ENCODE measurements around the gene SIX5. TPM values are rescaled to one million over a fixed set of nuclear protein-coding genes. Genes with fewer than 3 reads are reported as not detected.

The SIX5 gene
- total RNA-seq: 4.1 and 6.4 TPM in 2 replicates

DNA sequence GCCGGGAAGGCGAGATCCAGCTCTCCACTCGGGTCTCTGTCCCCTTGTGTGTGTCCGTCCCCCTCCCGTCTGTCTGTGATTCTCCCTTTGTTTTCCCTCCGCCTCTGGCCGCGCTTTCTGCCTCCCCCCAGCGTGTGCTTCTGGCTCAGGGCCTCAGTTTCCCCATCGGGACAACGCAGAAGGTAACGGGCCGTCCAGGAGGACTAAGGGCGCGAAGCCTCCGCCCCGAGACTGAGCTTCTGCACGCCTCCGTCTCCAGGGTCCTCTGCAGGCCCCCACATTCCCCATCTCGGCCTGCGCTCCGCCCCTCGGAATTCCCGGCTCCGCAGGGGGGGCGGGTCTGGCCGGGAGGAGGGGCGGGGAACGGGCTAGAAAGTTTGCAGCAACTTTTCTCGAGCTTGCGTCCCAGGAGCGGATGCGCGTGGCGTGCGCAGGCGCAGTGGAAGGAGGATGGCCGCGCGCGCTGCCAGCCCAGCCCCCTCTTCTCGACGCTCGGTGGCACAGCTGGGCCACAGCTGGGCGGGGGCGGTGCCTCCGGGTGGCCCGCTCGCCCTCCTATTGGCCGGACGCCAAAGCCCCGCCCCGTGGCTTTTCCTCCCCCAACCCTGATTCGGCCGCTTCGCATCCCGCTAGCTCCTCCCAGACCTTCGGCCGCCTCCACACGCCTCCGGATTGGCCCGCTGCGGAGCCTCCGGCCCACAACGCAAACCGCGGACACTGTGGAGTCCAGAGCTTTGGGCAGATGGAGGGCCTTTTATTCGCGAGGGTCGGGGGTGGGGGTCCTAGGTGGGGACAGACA, at the start of gene SIX5:
Gene SIX5, minus strand, starts transcription at position 269 of the 799 bp plus-strand sequence. CDS start 408 bp downstream, outside the sequence.

DNA sequence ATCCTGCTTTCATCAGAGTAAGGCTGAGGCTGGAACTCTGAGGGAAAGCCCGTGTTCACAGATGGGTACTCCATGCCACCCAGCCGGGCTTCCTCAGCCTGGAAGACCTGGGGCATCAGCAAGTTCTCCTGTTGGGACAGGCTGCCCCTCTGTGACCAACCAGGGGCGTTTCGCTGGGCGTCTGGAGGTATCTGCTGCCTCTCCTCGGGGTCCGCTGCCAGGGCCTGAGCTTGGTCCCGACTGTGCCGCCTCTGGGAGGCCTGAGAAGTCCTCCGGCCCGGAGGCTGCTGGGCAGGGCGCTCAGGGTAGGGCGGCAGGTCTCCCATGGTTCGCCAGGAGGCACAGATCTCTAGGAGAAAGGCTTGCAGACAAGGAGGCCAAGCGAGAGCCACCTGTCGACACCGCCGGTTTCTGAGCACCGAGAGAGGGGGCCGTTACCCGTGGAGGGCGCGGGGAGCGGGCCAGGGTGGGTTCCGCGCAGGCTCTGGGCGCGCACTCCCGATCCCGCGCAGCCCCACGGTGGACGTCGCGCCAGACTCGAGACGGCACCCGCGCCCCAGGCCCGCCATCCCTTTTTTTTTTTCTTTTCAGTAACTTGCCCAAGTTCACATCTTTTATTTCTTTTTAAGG, 45.9 kb upstream of the SIX5 start, which contains the start of gene RSPH6A:
Gene RSPH6A, minus strand, starts transcription at position 458 of the 630 bp plus-strand sequence. Its CDS starts 132 bp downstream, at position 326.

DNA sequence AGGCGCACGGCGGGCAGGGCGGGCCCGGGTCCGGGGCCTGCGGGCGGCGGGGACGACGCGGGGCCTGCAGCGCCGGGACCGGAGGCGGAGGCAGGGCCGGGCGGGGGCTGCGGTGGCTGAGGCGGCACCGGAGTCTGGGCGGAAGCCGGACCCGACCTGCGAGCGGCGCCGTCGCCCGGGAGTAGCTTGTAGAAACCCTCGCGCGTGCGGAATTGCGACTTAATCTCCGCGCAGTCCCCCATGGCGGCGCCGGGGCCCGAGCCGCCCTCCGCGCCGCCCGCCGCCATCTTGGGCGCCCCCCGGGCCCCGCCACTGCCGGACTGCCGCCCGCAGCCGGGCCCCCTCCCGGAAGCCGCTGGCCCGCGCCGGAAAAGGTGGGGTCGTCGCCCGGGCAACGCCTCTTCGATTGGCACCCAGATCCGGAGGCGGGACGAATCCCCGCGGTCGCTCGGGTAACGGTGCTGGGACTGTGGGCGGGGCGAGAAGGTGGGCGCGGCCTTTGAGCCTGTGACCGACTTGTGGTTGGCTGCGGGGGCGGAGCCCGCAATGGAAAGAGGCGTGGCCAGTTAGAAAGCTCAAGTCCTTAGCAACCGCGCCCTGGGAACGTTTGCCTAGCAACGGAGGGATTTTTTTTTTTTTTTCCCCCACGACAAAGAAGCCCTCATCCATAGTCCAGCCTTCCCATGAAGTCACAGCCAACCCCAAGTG, 23.6 kb upstream of the SIX5 start, which contains the start of gene DMWD:
Gene DMWD, minus strand, starts transcription at position 376 of the 708 bp plus-strand sequence. Its CDS starts 89 bp downstream, at position 287.

DNA sequence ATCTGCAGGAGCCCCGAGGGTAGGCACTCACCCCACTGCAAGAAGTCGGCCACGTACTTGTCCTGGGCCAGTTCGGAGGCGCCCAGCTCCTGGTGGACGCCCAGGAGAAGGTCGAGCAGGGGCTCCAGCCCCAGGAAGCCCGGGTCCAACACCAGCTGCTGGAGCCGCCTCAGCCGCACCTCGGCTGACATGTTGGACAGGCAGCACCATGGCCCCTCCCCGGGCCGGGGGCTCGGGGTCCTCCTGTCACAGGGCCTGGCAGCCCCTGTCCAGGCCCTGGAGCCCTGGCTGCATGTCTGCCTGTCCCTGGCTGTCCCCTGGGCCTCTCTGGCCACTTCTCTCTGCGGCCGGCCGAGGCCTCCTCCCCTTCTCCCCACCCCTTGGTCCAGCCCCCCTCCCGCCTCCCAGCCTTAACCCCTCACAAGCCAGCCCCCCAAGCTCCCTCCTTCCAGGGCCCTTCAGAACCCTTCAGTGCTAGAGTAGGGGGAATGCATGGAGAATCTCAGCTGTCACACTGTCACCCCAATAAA, 13.2 kb upstream of the SIX5 start, which contains the start of gene DMPK:
Gene DMPK, minus strand, starts transcription at position 329 of the 530 bp plus-strand sequence. Its CDS starts 138 bp downstream, at position 191.

DNA sequence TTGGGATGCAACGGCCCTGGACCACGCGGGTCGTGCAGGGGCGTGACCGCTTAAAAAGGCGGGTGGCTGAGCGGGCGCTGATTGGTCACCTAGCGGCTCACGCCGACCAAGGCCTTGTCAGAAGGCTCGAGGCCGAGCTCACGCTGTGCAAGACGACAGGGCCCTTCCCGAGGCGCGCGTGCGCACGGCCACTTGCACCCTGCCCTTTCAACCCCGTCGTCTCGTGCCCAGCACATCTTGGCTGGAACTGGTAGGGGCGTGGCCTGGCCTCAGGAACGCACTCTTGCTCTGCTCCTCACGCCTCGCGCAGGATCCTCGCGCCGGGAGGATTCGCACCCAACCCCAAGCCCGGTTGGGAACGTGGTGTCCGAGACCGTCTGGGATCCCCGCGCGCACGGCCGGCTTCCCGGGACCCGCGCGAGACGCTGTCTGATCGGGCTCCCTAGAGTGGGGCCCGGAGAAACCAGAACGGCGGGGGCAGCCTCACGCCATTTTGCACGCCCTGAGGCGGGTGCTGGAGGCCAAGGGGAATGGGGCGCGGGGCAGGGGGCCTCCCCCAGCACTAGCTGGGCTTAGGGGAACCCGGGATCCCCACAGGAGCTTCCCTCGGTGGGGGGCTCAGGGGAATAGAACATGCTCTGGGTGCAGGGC, 35.8 kb downstream of the SIX5 start, which contains the start of gene MEIOSIN:
Gene MEIOSIN, plus strand, starts transcription at position 280 of the 651 bp plus-strand sequence. CDS start 1,938 bp downstream, outside the sequence.

DNA sequence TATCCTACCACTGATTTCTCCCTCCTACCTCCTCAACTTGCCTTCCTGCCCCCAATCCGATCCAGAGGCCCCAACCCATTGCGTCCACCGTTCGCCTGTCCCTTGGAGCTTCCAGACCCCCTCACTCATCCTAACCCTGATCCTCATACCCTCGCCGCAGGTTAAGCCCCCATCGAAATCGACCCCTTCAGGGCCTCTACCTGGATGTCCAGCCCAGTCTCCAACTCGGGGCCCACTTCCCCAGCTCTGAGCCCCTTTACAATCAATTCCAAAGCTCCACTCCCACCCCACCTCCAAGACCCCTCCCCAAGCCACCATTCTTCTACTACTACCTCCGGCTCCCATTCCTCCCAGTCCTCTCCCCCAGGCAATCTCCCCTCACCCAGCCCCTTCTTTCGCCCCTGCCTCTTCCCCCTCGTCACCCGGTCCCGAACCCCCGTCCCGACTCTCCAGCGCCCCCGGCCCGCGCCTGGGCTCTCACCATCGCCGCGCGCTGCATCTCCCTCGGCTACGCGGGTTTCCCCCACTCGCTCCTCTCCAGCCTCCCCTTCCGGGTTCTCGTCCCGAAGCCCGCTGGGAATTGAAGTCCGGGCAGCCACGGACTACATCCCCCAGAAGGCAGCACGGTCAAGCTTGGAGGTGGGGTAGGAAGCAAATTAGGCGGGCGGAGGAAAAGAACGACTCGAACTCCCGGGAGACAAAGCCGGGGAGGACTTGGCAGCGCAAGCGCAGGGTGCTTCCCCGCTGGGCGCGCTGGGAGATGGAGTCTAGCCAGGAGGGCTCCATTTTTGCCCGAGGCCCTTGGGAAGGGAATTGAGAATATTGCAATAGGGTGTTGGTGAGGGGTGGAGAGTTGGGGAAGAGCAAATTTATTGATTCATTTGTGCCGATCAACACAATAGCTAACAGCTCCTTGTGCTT, 38.4 kb downstream of the SIX5 start, which contains the start of gene FBXO46:
Gene FBXO46, minus strand, starts transcription at position 529 of the 921 bp plus-strand sequence. CDS start 17,401 bp downstream, outside the sequence.

Other genes with a start within 250 kb of the SIX5 start
- gene OPA3, start 184.4 kb downstream of the SIX5 start, total RNA-seq: 10.4 and 14.6 TPM in 2 replicates
- gene GPR4, start 167.0 kb downstream of the SIX5 start, total RNA-seq: 10.0 and 15.7 TPM in 2 replicates
- gene EML2, start 129.9 kb downstream of the SIX5 start, total RNA-seq: 17.2 and 17.7 TPM in 2 replicates
- not detected in 2 replicates for gene GIPR, start 101.0 kb downstream of the SIX5 start, total RNA-seq
- 195 and 253 TPM in 2 replicates for gene SNRPD2, start 77.3 kb downstream of the SIX5 start, total RNA-seq
- gene QPCTL, start 76.6 kb downstream of the SIX5 start, total RNA-seq: 19.4 and 26.7 TPM in 2 replicates
- 9.8 and 12.1 TPM in 2 replicates for gene FBXO46, start 38.4 kb downstream of the SIX5 start, total RNA-seq
- gene MEIOSIN, start 35.8 kb downstream of the SIX5 start, total RNA-seq: not detected in 2 replicates
- gene DMPK, start 13.2 kb upstream of the SIX5 start, total RNA-seq: 13.4 and 13.5 TPM in 2 replicates
- gene DMWD, start 23.6 kb upstream of the SIX5 start, total RNA-seq: 39.4 and 47.8 TPM in 2 replicates
- 0.13 and 0.14 TPM in 2 replicates for gene RSPH6A, start 46.1 kb upstream of the SIX5 start, total RNA-seq
- 38.3 and 47.0 TPM in 2 replicates for gene SYMPK, start 93.9 kb upstream of the SIX5 start, total RNA-seq
- not detected in 2 replicates for gene FOXA3, start 95.1 kb upstream of the SIX5 start, total RNA-seq
- gene IRF2BP1, start 116.9 kb upstream of the SIX5 start, total RNA-seq: 16.1 and 22.4 TPM in 2 replicates
- 2.4 and 2.7 TPM in 2 replicates for gene MYPOP, start 133.4 kb upstream of the SIX5 start, total RNA-seq
- gene NANOS2, start 145.5 kb upstream of the SIX5 start, total RNA-seq: not detected in 2 replicates
- 8.5 and 16.4 TPM in 2 replicates for gene NOVA2, start 204.6 kb upstream of the SIX5 start, total RNA-seq
- 6.0 and 6.8 TPM in 2 replicates for gene CCDC61, start 226.2 kb upstream of the SIX5 start, total RNA-seq

Data from thoracic aorta endothelial cell (primary cell).